Measurements from ENCODE around the gene ZFR2. TPM values are rescaled to one million over a fixed set of nuclear protein-coding genes. Genes with fewer than 3 reads are reported as not detected.

Gene ZFR2
- total RNA-seq, 1 donor from 2014 or later: not detected

DNA sequence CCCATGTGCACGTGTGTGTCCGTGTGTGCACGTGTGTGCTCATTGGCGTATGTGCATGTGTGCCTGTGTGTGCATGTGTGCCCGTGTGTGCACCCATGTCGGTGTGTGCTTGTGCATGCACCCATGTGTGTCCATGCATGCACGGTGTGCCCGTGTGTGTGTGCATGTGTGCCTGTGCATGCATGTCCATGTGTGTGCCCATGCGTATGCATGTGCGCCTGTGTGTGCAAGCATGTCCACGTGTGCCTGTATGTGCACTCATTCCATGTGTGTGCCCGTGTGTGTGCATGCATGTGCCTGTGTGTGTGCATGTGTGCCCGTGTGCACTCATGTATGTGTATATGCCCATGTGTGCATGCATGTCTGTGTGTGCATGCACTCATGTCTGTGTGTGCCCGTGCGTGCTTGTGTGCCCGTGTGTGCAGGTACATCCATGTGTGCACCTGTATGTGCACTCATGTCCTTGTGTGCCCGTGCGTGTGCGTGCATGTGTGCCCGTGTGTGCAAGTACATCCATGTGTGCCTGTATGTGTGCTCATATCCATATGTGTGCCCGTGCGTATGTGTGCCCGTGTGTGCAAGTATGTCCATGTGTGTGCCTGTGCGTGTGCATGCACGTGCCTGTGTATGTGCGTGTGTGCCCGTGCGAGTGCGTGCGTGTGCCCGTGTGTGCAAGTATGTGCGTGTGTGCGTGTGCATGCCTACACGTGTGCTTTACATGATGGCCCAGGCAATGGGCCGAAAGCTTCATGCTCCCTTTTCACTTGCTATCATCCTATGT lies 61.1 kb downstream of the ZFR2 start:
- Histone ChIP-seq H3K9me3 (replicated peaks) (no peaks in the 10 kb centered on the region), H3K36me3 (no peaks in the 10 kb centered on the region), H3K27ac (replicated peaks) (peak overlapping the region; percentile 66), H3K27me3 (ENCODE audit: low read depth) (peaks cover 46% of the 10 kb centered on the region), H3K4me1 (peaks cover 25% of the 10 kb centered on the region), H3K4me3 (no peak overlapping the region)
- TF ChIP-seq, protein P1, sequence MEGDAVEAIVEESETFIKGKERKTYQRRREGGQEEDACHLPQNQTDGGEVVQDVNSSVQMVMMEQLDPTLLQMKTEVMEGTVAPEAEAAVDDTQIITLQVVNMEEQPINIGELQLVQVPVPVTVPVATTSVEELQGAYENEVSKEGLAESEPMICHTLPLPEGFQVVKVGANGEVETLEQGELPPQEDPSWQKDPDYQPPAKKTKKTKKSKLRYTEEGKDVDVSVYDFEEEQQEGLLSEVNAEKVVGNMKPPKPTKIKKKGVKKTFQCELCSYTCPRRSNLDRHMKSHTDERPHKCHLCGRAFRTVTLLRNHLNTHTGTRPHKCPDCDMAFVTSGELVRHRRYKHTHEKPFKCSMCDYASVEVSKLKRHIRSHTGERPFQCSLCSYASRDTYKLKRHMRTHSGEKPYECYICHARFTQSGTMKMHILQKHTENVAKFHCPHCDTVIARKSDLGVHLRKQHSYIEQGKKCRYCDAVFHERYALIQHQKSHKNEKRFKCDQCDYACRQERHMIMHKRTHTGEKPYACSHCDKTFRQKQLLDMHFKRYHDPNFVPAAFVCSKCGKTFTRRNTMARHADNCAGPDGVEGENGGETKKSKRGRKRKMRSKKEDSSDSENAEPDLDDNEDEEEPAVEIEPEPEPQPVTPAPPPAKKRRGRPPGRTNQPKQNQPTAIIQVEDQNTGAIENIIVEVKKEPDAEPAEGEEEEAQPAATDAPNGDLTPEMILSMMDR (IDR thresholded peaks at IDR 0.05; ENCODE audit: borderline replicate concordance): no peak
- no peak for DNase-seq
- intact Hi-C loops (cut with micrococcal nuclease): no loop called here

DNA sequence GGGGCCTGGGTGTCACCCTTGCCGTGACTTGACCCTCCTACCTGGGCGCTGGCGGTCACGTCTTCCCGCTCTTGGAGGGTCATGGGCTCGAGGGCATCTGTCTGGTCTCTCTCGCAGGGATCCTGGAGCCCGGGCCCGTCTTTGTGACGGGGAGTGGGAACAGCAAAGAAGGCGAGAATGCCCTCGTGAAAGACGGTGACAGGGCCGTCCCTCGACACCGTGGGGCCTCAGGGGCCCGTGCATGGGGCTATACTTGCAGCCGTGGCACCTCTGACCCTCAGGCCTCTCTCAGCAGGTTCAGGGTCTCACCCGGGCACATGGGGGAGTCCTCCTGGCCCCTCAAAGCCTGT lies 61.7 kb downstream of the ZFR2 start:
- Histone ChIP-seq H3K36me3 (no peaks in the 10 kb centered on the region), H3K27me3 (ENCODE audit: low read depth) (peaks cover 52% of the 10 kb centered on the region), H3K27ac (replicated peaks) (no peak overlapping the region), H3K4me1 (peaks cover 21% of the 10 kb centered on the region), H3K9me3 (replicated peaks) (no peaks in the 10 kb centered on the region), H3K4me3 (no peak overlapping the region)
- TF ChIP-seq, protein P1 (IDR thresholded peaks at IDR 0.05; ENCODE audit: borderline replicate concordance): no peak
- no peak for DNase-seq
- intact Hi-C loops (cut with micrococcal nuclease): no loop called here

GRCh38 chr19:3805859-3806258 lies 63.0 kb downstream of the ZFR2 start:
- Histone ChIP-seq H3K36me3 (no peaks in the 10 kb centered on the region), H3K4me1 (peaks cover 23% of the 10 kb centered on the region), H3K27me3 (ENCODE audit: low read depth) (peaks cover 55% of the 10 kb centered on the region), H3K4me3 (no peak overlapping the region), H3K27ac (replicated peaks) (no peak overlapping the region), H3K9me3 (replicated peaks) (no peaks in the 10 kb centered on the region)
- intact Hi-C loops (cut with micrococcal nuclease): no loop called here
- TF ChIP-seq, protein P1 (IDR thresholded peaks at IDR 0.05; ENCODE audit: borderline replicate concordance): no peak
- no peak for DNase-seq

- Histone ChIP-seq H3K9me3 (replicated peaks) (no peaks in the 10 kb centered on the region), H3K27me3 (ENCODE audit: low read depth) (peaks cover 63% of the 10 kb centered on the region), H3K4me3 (no peak overlapping the region), H3K27ac (replicated peaks) (no peak overlapping the region), H3K36me3 (no peaks in the 10 kb centered on the region), H3K4me1 (peaks cover 23% of the 10 kb centered on the region)
- TF ChIP-seq, protein P1 (IDR thresholded peaks at IDR 0.05; ENCODE audit: borderline replicate concordance): no peak
- no peak for DNase-seq
- intact Hi-C loops (cut with micrococcal nuclease): no loop called here
These were observed 64.4 kb downstream of the ZFR2 start for GRCh38 chr19:3804429-3804828.

GRCh38 chr19:3803986-3804385 lies 64.9 kb downstream of the ZFR2 start:
- Histone ChIP-seq H3K4me3 (no peak overlapping the region), H3K4me1 (peaks cover 23% of the 10 kb centered on the region), H3K27me3 (ENCODE audit: low read depth) (peaks cover 67% of the 10 kb centered on the region), H3K27ac (replicated peaks) (no peak overlapping the region), H3K36me3 (no peaks in the 10 kb centered on the region), H3K9me3 (replicated peaks) (no peaks in the 10 kb centered on the region)
- TF ChIP-seq, protein P1 (IDR thresholded peaks at IDR 0.05; ENCODE audit: borderline replicate concordance): no peak
- intact Hi-C loops (cut with micrococcal nuclease): no loop called here
- DNase-seq: no peak
